NCI-H82 (cell line): Measurements from ENCODE around the gene AGRP.
"Not testable (repeated sequence)": the region's sequence is repeated elsewhere in the genome, so short reads cannot be mapped to it uniquely, and the experiment has no call there.

Experiments used
- DNase-seq: peaks from one replicate; lab custom pipeline; 2025; lab: John Stamatoyannopoulos, UW

The AGRP gene

DNA sequence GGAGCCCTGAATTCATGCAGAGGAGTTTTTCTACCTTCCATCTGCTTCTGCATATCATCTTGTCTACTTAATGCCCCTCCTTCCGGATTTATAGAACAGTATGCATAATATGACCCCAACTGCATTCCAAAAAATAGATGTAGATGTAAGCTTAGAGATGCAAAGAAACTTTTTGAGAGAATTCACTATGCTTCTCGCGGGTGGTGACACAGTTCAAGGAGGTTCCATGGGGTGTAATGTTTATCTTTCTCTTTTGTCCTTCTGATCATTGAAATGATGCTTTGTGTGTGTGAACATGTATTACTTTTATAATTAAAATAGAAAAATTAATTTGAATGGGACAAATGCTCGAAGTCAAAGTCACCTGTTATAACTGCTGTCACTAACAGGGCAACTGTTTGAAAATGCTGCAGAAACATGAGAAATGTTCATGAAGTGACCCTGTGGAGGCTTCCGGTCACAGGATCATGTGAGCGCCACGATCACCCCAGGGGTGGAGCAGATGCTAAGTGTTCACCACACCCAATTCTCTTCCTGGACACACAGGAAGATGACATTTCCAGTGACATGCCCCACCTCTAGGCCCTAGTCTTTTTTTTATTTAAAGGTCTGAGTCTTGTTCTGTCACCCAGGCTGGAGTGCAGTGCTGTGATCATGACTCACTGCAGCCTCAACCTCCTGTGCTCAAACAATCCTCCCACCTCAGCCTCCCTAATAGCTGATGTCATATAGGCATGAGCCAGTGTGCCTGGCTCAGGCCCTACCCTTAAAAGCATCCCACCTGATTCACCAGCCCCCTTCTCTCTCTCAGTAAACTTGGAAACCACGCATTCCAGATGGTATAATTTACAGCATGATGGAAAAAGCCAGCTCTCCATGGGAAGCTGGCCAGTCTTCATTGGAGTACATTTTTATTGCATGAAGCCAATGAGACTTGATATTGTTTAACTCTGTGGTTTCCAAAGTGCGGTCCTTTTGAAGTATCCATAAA is 21.0 kb upstream of the AGRP start:
- DNase-seq: no peak

DNA sequence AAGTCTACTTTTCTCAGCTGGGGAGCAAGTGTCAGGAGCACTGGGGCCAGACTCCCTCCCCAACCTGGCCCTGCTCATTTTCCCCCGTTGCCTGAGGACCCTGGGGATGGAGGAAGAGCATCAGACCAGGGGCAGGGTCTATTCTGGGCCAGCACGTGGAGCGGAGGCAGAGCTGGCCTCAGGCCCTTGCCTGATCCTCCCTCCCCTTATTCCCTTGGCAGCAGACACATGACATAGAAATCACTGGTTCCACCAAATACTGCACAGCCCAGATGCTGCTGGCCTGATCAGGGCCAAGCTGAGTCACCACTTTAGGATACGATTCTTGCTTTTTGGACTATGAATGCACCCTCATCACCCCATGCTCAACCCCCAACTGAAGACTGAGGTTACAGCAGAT is 15.8 kb upstream of the AGRP start:
- DNase-seq: no peak

DNA sequence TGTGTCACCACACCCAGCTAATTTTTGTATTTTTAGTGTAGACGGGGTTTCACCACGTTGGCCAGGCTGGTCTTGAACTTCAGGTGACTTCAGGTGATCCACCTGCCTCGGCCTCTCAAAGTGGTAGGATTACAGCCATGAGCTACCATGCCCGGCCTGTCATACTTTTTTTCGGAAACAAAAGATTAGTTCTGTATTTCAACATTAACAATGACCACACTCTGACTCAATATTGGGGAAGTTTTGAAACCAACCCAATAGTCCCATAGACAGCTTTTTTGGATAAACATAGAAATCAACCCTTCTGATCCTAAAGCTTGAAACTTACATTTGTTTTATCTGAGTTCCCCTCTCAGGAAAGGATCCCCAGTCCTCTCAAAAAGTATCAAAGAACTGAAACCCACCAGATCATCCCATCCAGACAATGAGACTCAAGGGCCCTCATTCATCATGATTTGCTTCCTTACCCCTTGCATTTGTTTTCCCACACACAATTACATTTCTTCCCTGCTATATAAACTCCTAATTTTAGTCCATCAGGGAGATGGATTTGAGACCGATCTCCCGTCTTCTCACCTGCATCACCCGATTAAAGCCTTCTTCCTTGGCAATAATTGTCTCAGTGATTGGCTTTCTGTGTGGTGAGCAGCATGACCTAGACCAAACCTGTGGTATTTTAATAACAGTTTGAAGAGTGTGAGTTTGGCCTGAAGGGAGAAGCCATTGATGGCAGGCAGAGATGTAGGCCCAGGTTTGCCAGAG is 7.2 kb upstream of the AGRP start:
- DNase-seq: no peak

DNA sequence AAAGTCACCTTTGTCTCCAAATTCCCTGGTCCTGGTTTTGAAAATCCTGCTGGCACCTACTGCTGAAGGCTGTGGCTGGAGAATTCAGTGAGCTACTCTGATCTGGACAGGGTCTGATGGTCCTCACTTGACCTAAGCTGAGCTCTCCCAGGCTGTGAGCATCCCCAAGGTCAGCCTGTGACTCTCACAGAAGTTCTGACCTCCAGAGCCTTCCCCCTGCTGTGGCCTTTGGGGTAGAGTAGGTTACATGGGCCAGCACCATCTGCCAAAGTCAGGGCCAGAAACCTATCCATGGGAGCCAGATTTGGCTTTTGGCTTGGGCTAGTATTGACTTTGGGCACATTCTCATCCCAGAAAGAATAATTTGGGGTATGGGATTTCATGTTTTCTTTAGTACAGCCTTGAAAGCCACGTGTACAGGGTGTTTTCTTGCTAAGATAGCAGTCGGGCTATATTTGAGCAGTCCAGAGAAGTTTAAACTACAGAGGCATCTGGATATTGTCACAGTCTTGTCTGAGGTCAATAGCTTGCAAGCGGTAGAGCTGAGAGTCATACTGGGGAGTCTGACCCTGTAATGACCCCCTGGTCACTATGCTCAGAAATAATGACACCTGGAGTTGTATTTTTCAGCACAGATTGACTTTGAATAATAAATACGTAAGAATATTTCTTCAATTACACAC is 6.2 kb upstream of the AGRP start:
- no peak for DNase-seq

DNA sequence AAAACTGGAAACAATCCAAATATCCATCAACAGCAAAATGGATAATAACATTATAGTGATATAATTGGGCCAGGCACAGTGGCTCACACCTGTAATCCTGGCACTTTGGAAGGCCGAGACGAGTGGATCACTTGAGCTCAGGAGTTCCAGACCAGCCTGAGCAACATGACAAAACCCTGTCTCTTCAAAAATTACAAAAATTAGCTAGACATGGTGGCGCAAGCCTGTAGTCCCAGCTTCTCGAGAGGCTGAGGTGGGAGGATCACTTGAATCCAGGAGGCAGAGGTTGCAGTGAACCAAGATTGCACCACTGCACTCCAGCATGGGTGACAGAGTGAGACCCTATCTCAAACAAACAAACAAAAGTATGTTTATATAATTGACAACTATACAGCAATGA is 4.2 kb upstream of the AGRP start:
- not testable (repeated sequence) for DNase-seq

DNA sequence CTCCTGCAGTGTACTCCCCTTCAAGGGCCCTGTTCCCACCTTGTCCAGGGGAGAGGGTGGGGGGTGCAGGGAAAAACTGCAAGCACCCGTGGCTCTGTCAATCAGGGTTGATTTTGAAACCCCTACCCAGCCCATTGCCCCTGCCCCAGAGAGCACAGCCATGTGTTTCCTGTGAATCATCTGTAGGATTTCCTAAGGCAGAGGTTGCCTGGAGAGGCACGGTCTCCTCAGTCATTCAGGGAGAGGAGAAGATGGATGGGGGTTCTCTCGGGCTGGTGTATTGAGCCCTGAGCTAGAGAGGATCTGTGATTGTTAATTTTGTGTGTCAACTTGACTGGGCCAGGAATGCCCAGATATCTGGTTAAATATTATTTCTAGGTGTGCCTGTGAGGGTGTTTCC is 3.5 kb upstream of the AGRP start:
- DNase-seq: no peak

DNA sequence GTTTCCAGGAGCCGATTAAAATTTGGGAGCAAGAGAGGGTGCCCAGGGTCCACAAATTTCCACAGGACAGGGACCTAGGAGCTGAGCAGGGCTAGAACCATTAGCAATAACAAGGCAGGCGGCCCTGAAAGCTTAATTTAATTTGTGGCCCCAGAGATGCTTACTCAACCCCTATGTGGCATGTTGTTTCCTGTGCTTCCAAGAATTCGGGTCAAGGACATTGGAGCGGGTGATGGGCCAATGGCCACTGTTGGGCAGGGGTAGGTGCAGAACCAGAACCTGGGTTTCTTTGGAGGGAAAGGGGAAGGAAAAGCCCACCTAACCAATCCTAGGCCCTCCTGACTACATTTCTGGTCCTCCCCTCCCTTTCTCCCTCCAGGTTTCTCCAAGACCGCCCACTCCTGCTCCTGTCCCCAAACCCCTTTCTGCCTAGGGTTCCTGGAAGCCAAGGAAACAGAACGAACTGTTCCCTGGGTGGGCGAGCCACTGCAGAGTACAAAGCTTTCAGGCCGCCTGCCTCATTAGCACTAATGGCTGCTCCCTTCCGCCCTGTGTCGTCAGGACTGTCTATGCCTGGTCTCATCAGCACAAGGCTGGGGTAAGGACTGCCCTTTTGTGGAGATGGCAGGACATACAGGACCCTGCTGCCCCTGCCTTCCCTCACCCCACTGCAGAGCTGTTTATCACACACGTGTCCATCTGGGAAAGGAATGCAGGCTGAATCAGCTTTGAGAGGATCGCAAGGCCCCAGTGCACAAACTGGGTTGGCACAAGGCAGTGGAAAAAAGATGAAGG is 581 bp upstream of the AGRP start:
- no peak for DNase-seq

DNA sequence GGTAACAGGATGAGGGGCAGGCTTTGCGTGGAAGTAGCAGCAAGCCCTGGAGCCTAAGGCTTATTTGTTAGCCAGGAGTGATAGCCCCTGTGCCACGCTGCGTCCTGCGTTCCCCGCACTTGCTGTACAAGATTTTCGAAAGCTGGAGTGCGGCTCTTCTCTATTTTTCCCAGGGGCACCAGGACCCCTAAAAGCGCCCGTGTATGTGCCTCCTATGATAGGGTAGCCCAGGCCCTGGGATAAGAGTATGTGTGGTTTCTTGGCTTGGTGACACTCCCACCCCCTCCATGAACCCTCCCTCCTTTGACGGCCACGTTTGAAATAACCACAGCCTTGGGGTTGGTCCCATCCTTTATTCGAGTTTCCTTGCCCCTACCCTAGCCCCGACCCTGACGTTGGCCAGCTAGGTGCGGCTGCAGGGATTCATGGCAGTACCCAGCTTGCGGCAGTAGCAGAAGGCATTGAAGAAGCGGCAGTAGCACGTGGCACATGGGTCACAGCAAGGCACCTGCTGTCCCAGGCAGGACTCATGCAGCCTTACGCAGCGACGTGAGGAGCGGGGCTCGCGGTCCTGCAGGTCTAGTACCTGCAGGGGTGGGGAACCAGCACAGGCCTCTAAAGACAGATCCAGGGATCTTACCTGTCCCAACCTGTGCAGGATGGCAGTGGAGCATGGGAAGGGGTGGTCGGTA is 968 bp downstream of the AGRP start:
- no peak for DNase-seq

DNA sequence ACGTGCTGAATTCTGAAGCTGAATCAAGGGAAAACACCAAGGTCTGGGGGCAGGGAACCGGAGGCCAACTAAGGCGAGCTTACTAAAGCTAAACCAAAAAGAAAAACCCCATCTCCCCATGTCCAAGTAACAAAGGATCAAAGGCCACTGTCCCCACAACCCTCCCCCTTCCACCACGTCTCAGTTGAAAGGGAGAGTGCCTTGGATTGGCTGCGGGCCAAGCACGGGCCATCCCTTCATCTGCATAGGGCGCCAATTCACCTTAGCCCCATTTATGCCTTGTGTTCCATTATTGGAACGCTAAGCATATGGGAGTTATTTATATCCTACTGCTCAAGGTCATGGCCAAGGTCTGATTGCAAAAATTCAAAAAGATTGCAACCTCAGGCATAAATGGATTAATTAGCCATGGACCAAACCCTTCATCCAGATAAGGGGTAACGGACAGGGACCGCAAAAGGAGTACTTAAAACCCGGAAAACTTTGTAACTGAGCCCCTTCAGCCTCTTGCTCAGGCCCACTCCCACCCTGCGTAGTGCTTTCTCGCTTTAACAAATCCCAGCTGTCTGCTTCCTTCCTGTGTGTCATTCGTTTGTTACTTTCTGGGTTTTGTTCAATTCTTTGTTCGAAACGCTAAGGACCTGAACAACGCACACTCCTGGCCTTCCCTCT is 1.6 kb downstream of the AGRP start:
- DNase-seq: peak; percentile 80

DNA sequence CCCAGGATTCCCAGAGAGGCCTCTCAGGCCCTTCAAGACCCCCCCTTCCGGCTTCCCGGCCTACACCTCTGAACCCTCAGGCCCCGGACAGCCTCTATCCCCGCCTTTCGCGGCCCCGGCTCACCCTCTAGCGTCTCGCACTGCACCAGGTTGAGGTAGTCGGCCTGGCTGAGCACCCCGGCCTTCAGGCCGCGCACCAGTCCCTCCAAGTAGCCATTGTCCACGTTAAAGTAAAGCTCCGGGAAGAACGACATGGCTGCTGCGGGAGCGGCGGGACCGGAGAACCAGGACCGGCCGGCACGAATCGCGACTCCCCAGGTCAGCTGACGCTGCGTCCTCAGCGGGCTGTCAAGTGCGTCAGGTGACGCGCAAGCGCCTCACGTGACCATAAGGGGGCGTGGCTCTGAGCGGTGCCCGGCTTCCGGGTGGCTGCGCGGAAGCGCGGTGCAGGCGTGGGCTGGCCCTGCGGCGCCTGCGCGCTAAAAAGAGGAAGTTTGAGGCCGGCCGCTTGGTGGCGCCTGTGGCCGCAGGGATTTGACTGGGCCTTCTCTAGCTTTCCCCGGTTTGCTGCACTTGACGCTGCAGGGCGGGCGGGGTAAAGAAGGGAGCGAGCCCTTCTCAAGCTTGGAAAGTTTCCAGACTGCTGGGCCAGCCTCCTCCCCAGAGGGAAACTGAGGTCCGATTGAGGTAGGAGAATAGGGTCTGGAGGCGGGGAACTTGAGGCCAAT is 2.4 kb downstream of the AGRP start, which contains the start of gene ATP6V0D1:
TSS of gene ATP6V0D1 (minus strand) at position 325 of the 728 bp plus-strand sequence. CDS start at position 254, 71 bp downstream.
- DNase-seq: peak; percentile 98

DNA sequence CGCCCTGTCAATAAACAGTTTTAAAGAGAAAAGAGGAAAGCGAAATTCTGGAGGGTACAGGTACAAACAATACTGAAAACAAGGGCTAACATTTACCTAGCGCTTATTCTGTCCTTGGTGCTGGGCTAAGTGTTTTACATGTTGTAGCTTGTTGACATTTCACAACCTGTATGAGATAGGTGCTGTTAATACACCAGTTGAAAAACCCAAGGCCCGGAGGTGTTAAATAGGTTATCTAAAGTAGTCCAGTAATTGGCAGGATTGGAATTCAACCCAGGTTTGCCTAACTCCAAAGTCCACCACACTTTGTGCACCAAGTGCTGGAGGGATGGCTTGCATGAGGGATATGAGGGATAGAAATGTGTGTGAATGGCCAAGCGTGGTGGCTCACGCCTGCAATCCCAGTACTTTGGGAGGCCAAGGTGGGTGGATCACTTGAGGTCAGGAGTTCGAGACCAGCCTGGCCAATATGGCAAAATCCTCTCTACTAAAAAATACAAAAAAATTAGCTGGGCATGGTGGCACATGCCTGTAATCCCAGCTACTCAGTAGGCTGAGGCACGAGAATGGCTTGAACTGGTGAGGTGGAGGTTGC is 5.3 kb downstream of the AGRP start:
- DNase-seq: no peak

DNA sequence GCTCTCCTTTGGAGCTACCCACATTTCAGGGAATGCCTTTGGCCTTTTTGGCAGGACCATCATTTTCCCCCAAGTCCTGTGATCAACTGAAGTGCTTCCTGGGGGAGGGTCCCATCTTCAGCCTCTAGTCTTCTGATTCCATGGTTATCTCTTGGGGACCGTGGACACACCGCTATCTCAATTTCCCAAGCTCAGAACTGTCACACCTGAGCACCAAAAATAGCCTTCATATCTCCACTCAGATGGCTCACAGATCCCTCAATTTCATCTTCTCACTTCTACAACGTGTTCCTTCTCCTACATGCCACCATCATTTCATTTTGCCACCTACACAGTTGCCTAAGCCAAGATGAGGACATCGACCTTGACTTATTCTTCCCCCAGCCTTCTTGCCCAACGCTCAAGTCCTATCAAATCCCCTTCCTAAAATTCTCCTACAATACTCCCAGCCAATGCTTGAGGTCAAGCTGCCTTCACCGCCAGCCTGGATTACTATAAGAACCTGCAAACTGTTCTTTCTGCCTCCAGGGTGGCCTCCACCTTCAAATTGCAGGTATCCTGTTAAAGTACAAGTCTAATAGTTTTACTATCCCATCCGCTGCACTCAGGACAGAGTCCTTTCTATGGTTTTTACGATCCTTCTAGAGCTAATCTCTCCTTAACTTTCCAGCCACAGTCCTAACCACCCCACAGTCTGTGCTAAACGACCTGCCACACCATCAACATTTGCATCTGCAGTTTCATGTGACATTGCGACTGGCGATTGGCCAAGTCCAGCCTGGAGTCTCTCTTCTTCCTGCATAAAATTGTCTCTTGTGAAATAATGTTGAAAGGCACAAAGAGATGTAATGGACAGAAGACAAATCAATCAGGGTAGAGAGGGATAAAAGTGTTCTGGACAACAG is 8.5 kb downstream of the AGRP start:
- no peak for DNase-seq

DNA sequence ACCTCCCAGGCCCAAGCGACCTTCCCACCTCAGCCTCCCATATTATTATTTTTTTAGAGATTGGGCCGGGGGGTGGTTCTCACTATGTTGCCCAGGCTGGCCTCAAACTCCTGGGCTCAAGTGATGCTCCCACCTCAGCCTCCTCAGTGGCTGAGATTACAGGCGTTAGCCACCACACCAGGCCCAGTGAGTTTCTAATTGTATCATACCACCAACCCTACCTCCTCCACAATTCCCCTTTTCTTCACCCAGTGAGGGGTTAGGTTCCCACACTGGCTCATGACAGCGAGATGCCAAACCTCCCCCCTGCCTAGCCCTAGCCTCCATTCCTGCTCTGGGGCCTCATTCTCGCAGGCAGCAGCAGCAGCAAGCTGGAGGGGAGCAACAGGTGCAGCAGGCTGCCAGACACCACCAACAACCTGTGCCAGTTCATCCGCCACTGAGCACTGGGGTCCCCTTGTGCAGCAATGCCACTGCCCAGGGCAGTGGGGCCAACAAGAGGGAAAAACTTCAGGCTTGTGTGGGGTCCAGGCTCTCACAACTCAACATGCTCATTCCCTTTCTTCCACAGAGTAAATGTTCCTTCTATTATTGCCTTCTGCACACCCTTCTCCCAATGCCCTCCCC is 11.5 kb downstream of the AGRP start:
- no peak for DNase-seq

DNA sequence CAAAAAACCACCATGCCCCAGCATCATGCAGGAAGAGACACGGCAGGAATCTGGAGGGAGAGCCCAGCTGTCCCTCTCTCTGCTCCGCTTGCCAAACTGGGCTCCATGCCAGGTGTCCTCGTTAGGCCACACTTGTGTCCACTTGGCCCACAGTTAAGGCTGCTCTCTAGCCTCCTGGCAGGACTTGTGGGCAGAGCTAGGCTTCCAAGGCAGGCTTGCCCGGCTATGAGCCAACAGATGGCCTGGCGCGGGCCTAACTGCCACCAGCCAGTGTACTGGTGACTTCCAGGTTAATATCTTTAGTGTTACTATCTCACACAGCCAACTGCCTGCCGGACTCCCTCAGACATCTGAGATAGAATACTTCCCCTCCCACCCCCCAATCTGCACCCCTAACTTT is 13.0 kb downstream of the AGRP start:
- DNase-seq: no peak

DNA sequence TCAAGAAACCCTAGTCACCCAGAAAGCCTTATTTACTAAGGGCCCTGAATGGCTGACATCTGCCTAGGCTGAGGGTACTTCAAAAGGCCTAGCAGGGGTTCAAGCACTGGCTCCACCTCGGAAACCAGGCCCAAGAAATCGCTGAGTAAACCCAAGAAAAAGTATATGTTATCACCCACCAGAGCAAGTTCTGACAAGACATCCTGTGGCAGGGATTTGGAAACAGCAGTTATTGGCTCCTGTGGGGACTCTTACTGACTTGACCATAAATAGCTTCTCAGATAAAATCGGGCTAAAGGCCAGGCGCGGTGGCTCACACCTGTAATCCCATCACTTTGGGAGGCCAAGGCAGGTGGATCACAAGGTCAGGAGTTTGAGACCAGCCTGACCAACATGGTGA is 14.6 kb downstream of the AGRP start:
- no peak for DNase-seq

DNA sequence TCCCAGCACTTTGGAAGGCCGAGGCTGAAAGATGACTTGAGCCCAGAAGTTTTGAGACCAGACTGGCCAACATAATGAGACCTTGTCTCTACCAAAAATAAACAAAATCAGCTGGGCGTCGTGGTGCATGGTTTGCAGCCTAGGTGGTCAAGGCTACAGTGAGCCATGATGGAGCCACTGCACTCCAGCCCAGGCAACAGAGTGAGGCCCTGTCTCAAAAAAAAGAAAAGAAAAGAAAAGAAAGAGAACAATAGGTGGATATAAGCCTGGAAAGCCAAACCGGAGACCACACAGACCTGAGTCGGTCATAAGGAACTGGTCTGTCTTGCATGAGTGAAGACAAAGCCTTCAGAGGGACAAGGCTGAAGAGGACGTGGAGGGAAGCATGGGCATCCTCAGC is 16.8 kb downstream of the AGRP start:
- no peak for DNase-seq

DNA sequence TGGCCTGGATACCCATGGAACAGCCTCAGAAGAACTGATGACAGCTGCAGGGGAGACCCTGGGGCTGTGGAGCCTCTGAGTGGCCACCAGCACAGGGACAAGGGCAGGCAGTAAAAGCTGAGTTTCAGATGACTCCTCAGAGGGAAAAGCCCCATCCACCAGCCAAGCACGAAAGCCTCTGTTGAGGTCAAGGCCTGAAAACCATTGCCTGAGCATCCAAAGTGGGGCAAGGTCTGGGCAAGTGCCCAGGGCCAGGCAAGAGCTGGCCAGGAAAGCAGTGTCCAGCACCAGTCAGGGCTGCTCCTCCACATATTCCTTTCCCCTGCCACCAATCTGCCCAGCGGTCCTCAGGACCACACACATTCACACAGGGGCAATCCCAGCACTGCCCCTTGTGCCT is 18.8 kb downstream of the AGRP start:
- DNase-seq: no peak

DNA sequence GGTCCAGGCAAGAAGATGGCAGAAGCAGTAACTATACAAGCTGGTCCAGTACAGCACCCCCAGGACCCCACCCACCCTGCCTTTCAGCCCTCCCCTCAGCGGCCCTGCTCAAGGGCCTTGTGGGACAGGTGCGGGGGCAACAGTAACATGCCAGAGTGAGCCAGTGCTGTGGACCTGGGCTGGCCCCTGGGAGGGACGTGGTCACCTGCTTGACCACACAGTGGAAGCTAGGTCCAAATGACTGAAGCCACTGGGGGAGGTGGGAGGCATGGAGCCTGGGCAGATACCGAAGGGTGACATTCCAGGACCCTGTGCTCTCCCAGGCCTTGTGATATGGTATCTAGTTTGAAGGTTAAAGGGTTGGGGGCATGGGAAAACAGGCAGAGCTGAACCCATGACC is 19.7 kb downstream of the AGRP start:
- DNase-seq: no peak
